ENCODE data around the gene ACSM5. TPM values are rescaled to one million over a fixed set of nuclear protein-coding genes. Genes with fewer than 3 reads are reported as not detected.

Gene ACSM5
- total and polyA plus RNA-seq, 2 of the 4 experiments (the other 2 are of a cell fraction), result not detected

DNA sequence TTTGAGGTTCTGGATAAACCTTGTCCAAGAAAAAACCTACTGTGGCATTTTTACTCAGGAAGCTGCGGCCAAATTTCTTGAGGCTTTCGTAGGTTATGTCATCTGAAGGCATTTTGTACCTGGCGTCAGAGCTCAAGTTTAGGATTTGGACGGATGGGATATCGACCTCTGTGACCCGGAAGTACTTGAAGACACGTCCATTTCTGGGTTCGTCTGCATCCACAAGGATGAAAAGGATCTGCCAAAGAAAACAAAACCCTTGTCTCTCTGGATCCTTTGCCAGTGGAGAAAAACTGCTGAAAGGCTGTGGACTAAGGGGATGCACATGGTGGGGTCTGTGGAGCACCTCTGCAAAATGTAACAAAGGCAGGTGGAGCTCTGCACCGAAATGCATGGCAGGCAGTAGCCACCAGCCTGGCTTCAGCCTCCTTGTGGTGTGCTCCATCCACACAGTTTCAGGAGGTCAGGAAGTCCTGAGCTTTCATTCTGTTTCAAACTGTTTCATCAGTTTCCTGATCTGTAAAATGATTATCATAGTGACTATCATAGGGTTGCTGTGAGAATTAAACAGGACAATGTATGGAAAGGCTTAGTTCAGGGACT is 39.8 kb upstream of the ACSM5 start:
- in situ Hi-C loops (cut with MboI; ENCODE audit: low sequenced_read_pairs) (no loop called here), intact Hi-C loops (cut with micrococcal nuclease) (no loop called here), dilution Hi-C loops (cut with HindIII; ENCODE audit: low sequenced_read_pairs, unreplicated experiment) (no loop called here)
- Histone ChIP-seq H4K5ac (ENCODE audit: low read depth, low read length) (no peak overlapping the region), H3K36me3 (ENCODE audit: control insufficient read depth, insufficient read depth, low read length) (no peaks in the 10 kb centered on the region), H3K79me1 (ENCODE audit: low read depth in 1 of 2, low read length in 2 of 2) (no peaks in the 10 kb centered on the region), H3K27me3 (ENCODE audit: control insufficient read depth, insufficient read depth, low read length) (no peaks in the 10 kb centered on the region), H3K4me3 (ENCODE audit: insufficient read depth, low read depth, low read length) (no peak overlapping the region), H3K9ac (ENCODE audit: low read depth, low read length) (no peak overlapping the region), H2AFZ (replicated peaks; ENCODE audit: low read length, poor library complexity) (no peak overlapping the region), H2BK5ac (ENCODE audit: low read depth, low read length, poor library complexity, severe bottlenecking) (no peak overlapping the region), H3K27ac (ENCODE audit: insufficient read depth, low read length) (no peak overlapping the region), H3K56ac (ENCODE audit: extremely low read depth, insufficient read depth, low read length) (no peak overlapping the region), H4K20me1 (ENCODE audit: insufficient read depth, low read length) (no peaks in the 10 kb centered on the region), H3K4me1 (ENCODE audit: control insufficient read depth, insufficient read depth, low read length) (no peaks in the 10 kb centered on the region), H3K4ac (ENCODE audit: low read depth, low read length) (no peak overlapping the region), H3K4me2 (ENCODE audit: low read depth, low read length) (no peak overlapping the region), H3K9me3 (ENCODE audit: control insufficient read depth, insufficient read depth, low read length) (peaks cover 3% of the 10 kb centered on the region; the same call in 1 of the 2 replicates), H4K91ac (ENCODE audit: insufficient read depth, low read depth, low read length) (no peak overlapping the region), H3K14ac (replicated peaks; ENCODE audit: low read depth, low read length) (no peak overlapping the region), H2BK15ac (ENCODE audit: low read depth, low read length) (no peak overlapping the region), H3K9me1 (ENCODE audit: insufficient read depth, low read length) (no peaks in the 10 kb centered on the region), H2BK20ac (ENCODE audit: low read depth, low read length) (no peak overlapping the region), H3K23ac (ENCODE audit: low read depth, low read length) (no peak overlapping the region), H2BK120ac (ENCODE audit: low read depth, low read length) (no peak overlapping the region), H3K18ac (ENCODE audit: low read depth, low read length) (no peak overlapping the region), H2AK9ac (replicated peaks; ENCODE audit: low read depth, low read length, poor library complexity) (no peak overlapping the region), H2AK5ac (ENCODE audit: low read depth, low read length) (no peak overlapping the region), H4K8ac (ENCODE audit: low read depth in 2 of 2, low read length in 2 of 2) (no peak overlapping the region)
- 52% methylated on average over 5 of the region's 9 CpGs; no CpG with 5 or more reads in 1 of the 2 experiments for WGBS, 2 experiments (ENCODE audit: extremely low coverage in 2 of 2, insufficient read length in 1 of 2)
- no TSS peak for BruUV-seq (replicated peaks)
- no peak for DNase-seq
- TF ChIP-seq BHLHE40 (IDR thresholded peaks at IDR 0.05; ENCODE audit: low read depth, low read length), result no peak
- TF ChIP-seq MAFK (IDR thresholded peaks at IDR 0.05; ENCODE audit: low read depth, low read length), result no peak
- TF ChIP-seq, protein P1, sequence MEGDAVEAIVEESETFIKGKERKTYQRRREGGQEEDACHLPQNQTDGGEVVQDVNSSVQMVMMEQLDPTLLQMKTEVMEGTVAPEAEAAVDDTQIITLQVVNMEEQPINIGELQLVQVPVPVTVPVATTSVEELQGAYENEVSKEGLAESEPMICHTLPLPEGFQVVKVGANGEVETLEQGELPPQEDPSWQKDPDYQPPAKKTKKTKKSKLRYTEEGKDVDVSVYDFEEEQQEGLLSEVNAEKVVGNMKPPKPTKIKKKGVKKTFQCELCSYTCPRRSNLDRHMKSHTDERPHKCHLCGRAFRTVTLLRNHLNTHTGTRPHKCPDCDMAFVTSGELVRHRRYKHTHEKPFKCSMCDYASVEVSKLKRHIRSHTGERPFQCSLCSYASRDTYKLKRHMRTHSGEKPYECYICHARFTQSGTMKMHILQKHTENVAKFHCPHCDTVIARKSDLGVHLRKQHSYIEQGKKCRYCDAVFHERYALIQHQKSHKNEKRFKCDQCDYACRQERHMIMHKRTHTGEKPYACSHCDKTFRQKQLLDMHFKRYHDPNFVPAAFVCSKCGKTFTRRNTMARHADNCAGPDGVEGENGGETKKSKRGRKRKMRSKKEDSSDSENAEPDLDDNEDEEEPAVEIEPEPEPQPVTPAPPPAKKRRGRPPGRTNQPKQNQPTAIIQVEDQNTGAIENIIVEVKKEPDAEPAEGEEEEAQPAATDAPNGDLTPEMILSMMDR (conservative IDR thresholded peaks at IDR 0.05; ENCODE audit: low read depth, low read length), result no peak
- TF ChIP-seq POLR2A (IDR thresholded peaks at IDR 0.05; ENCODE audit: low read depth, low read length), result no peak
- TF ChIP-seq SMC3 (IDR thresholded peaks at IDR 0.05; ENCODE audit: low read depth, low read length), result no peak
- TF ChIP-seq, protein P2, sequence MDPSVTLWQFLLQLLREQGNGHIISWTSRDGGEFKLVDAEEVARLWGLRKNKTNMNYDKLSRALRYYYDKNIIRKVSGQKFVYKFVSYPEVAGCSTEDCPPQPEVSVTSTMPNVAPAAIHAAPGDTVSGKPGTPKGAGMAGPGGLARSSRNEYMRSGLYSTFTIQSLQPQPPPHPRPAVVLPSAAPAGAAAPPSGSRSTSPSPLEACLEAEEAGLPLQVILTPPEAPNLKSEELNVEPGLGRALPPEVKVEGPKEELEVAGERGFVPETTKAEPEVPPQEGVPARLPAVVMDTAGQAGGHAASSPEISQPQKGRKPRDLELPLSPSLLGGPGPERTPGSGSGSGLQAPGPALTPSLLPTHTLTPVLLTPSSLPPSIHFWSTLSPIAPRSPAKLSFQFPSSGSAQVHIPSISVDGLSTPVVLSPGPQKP (IDR thresholded peaks at IDR 0.05; ENCODE audit: borderline replicate concordance, low read depth, low read length), result no peak
- TF ChIP-seq FOS (IDR thresholded peaks at IDR 0.05; ENCODE audit: low read depth, low read length), result no peak
- no peak for TF ChIP-seq MXI1 (IDR thresholded peaks at IDR 0.05; ENCODE audit: borderline replicate concordance, low read depth, low read length)
- TF ChIP-seq MAZ (IDR thresholded peaks at IDR 0.05; ENCODE audit: borderline replicate concordance, low read depth, low read length), result no peak
- no peak for TF ChIP-seq CEBPB (IDR thresholded peaks at IDR 0.05; ENCODE audit: low read depth, low read length)
- no peak for TF ChIP-seq NFE2L2 (IDR thresholded peaks at IDR 0.05; ENCODE audit: low read depth, low read length)
- TF ChIP-seq RAD21 (IDR thresholded peaks at IDR 0.05; ENCODE audit: low read length), result no peak
- TF ChIP-seq, protein P3, sequence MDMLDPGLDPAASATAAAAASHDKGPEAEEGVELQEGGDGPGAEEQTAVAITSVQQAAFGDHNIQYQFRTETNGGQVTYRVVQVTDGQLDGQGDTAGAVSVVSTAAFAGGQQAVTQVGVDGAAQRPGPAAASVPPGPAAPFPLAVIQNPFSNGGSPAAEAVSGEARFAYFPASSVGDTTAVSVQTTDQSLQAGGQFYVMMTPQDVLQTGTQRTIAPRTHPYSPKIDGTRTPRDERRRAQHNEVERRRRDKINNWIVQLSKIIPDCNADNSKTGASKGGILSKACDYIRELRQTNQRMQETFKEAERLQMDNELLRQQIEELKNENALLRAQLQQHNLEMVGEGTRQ (IDR thresholded peaks at IDR 0.05; ENCODE audit: low read depth, low read length), result no peak
- no peak for ATAC-seq (ENCODE audit: low read depth)
- ChIA-PET CTCF (interaction anchor here (1.0 kb wide), 1 partner anchor 16 kb away, joined by 3 read pairs; no protein-coding TSS in a partner anchor), POLR2A (ENCODE audit: unreplicated experiment) (no interaction called here)
